GM12892 (cell line): ENCODE data around the gene DLX3.

ENCODE experiments used
- POLR2A ChIP-seq: IDR thresholded peaks from 2 replicates; pipeline ENCODE4 v1.6.1; 2011; ENCODE audit warnings: low read depth, low read length, control low read depth
- POLR2AphosphoS5 ChIP-seq: IDR thresholded peaks from 2 replicates; pipeline ENCODE4 v1.6.1; 2011; ENCODE audit warnings: low read depth, low read length, control low read depth
- TAF1 ChIP-seq: IDR thresholded peaks from 2 replicates; pipeline ENCODE4 v1.6.1; 2011; ENCODE audit warnings: low read depth, mild to moderate bottlenecking, control low read depth, low read length, borderline replicate concordance

- no peak for TF ChIP-seq TAF1
- no peak for TF ChIP-seq POLR2AphosphoS5
- TF ChIP-seq POLR2A = no peak
Measured at GRCh38 chr17:49971199-49971847, 23.7 kb downstream of the DLX3 start.
